ENCODE results near the gene NUP88. TPM values are rescaled to one million over a fixed set of nuclear protein-coding genes. Genes with fewer than 3 reads are reported as not detected.

Gene NUP88
- total and polyA plus RNA-seq, 8 donors: 13.1 to 41.0 (median 24.8) TPM

- no peak for DNase-seq
- H3K36me3 ChIP-seq: peaks cover 0 to 84% (median 19%) of the 10 kb centered on the region in 3 donors
- WGBS, 2 donors: 91 to 95% methylated on average over 3 of the region's 3 CpGs
- TF ChIP-seq CTCF (IDR thresholded peaks at IDR 0.05): no peak
- H3K9me3 ChIP-seq: no peaks in the 10 kb centered on the region
- no peak for FAIRE-seq
- intact Hi-C loops (cut with DNase I): no loop called here
- H3K4me3 ChIP-seq: no peak overlapping the region
- H3K27ac ChIP-seq: no peak overlapping the region
- ATAC-seq: no peak
- no peaks in the 10 kb centered on the region for H3K27me3 ChIP-seq
- H3K4me1 ChIP-seq: no peaks in the 10 kb centered on the region
Observed at GRCh38 chr17:5430413-5430999, 11.0 kb upstream of the NUP88 start.

GRCh38 chr17:5429191-5429887, 9.9 kb upstream of the NUP88 start:
- Histone ChIP-seq H3K4me1 (no peaks in the 10 kb centered on the region), H3K4me3 (no peak overlapping the region), H3K27me3 (no peaks in the 10 kb centered on the region), H3K27ac (no peak overlapping the region), H3K36me3 (peaks cover 0 to 80% (median 16%) of the 10 kb centered on the region in 3 donors), H3K9me3 (no peaks in the 10 kb centered on the region)
- no peak for FAIRE-seq
- 52 to 55% methylated on average over 3 of the region's 3 CpGs for WGBS, 2 donors
- no peak for TF ChIP-seq CTCF (IDR thresholded peaks at IDR 0.05)
- ATAC-seq: peak in 2 of 4 donors; percentile 16 to 35
- intact Hi-C loops (cut with DNase I): no loop called here
- no peak for DNase-seq

- Histone ChIP-seq H3K4me1 (peaks cover 0 to 7% (median 0%) of the 10 kb centered on the region in 3 donors), H3K4me3 (no peak overlapping the region), H3K27me3 (no peaks in the 10 kb centered on the region), H3K27ac (no peak overlapping the region), H3K9me3 (no peaks in the 10 kb centered on the region), H3K36me3 (peaks cover 0 to 68% (median 8%) of the 10 kb centered on the region in 3 donors)
- intact Hi-C loops (cut with DNase I): no loop called here
- no peak for FAIRE-seq
- ATAC-seq: no peak
- no peak for DNase-seq
- WGBS, 2 donors: 73 to 94% methylated on average over 3 of the region's 3 CpGs
- TF ChIP-seq CTCF (IDR thresholded peaks at IDR 0.05): no peak
Observed at GRCh38 chr17:5425826-5426225, 6.4 kb upstream of the NUP88 start.

GRCh38 chr17:5424909-5425308, 5.4 kb upstream of the NUP88 start:
- H3K9me3 ChIP-seq: no peaks in the 10 kb centered on the region
- TF ChIP-seq CTCF (IDR thresholded peaks at IDR 0.05): no peak
- H3K4me3 ChIP-seq: no peak overlapping the region
- H3K27me3 ChIP-seq: no peaks in the 10 kb centered on the region
- FAIRE-seq (no peak), ATAC-seq (no peak), DNase-seq (no peak)
- WGBS, 2 donors: 85 to 86% methylated on average over 1 of the region's 1 CpG
- peaks cover 0 to 8% (median 0%) of the 10 kb centered on the region in 3 donors for H3K4me1 ChIP-seq
- intact Hi-C loops (cut with DNase I): no loop called here
- peaks cover 0 to 62% (median 8%) of the 10 kb centered on the region in 3 donors for H3K36me3 ChIP-seq
- no peak overlapping the region for H3K27ac ChIP-seq

GRCh38 chr17:5422505-5422904, 3.0 kb upstream of the NUP88 start:
- peaks cover 0 to 44% (median 8%) of the 10 kb centered on the region in 3 donors for H3K36me3 ChIP-seq
- H3K27me3 ChIP-seq: no peaks in the 10 kb centered on the region
- H3K9me3 ChIP-seq: no peaks in the 10 kb centered on the region
- FAIRE-seq: no peak
- ATAC-seq: no peak
- WGBS, 2 donors: 93 to 100% methylated on average over 2 of the region's 2 CpGs
- no peak overlapping the region for H3K27ac ChIP-seq
- no peak overlapping the region for H3K4me3 ChIP-seq
- intact Hi-C loops (cut with DNase I): no loop called here
- TF ChIP-seq CTCF (IDR thresholded peaks at IDR 0.05): no peak
- no peak for DNase-seq
- H3K4me1 ChIP-seq: peaks cover 0 to 18% (median 1%) of the 10 kb centered on the region in 3 donors
